Jurkat, Clone E6-1 (cell line): Measurements from ENCODE around the gene SBSN. TPM values are rescaled to one million over a fixed set of nuclear protein-coding genes. Genes with fewer than 3 reads are reported as not detected.

Experiments
- DNase-seq: peaks from one replicate; pipeline ENCODE4 v3.0.0-alpha.2; 2011; ENCODE audit warnings: low read depth, low spot score
- H3K4me3 ChIP-seq: 2 replicates; pipeline ENCODE4 v1.5.1; 2011; ENCODE audit warnings: mild to moderate bottlenecking, low read length, control low read depth, moderate library complexity
- polyA plus RNA-seq: library from polyadenylated mRNA; unstranded; fragments of >200 nt; gene quantifications from one replicate; pipeline ENCODE4 v1.2.1, GENCODE V29; 2012; ENCODE audit warnings: missing spikeins; ENCODE audit not compliant: insufficient read length, insufficient read depth

SBSN gene
- polyA plus RNA-seq = not detected

- H3K4me3 ChIP-seq = no peak within 1 kb of the TSS
- DNase-seq = no peak
These were observed at the start of gene SBSN for GRCh38 chr19:35528218-35529038. SBSN (minus strand) TSS chr19:35528311; CDS start chr19:35528281, 30 bp downstream.

- no peak overlapping the region for H3K4me3 ChIP-seq
- DNase-seq = no peak
These were observed 43.4 kb upstream of the SBSN start for GRCh38 chr19:35571406-35571965.

GRCh38 chr19:35569281-35569781 is 41.2 kb upstream of the SBSN start:
- no peak overlapping the region for H3K4me3 ChIP-seq
- DNase-seq = no peak

- H3K4me3 ChIP-seq = no peak overlapping the region
- DNase-seq = no peak
These were observed 38.6 kb upstream of the SBSN start for GRCh38 chr19:35566738-35567137.

- no peak for DNase-seq
- no peak overlapping the region for H3K4me3 ChIP-seq
These were observed 37.1 kb upstream of the SBSN start for GRCh38 chr19:35565016-35565856.

GRCh38 chr19:35563207-35563829 is 35.2 kb upstream of the SBSN start, which contains the start of gene ATP4A:
ATP4A (minus strand) TSS chr19:35563658; CDS start chr19:35563629, 29 bp downstream.
- DNase-seq = no peak

GRCh38 chr19:35562776-35563175 is 34.7 kb upstream of the SBSN start:
- DNase-seq = no peak
- no peak overlapping the region for H3K4me3 ChIP-seq

More at GRCh38 chr19:35563207-35563829, 35.2 kb upstream of the SBSN start, which contains the start of gene ATP4A:
- no peak within 1 kb of the TSS for H3K4me3 ChIP-seq

GRCh38 chr19:35562336-35562735 is 34.2 kb upstream of the SBSN start:
- DNase-seq = no peak
- no peak overlapping the region for H3K4me3 ChIP-seq

GRCh38 chr19:35561436-35561835 is 33.3 kb upstream of the SBSN start:
- no peak overlapping the region for H3K4me3 ChIP-seq
- DNase-seq = no peak

GRCh38 chr19:35560677-35561076 is 32.6 kb upstream of the SBSN start:
- H3K4me3 ChIP-seq = no peak overlapping the region
- DNase-seq = no peak

GRCh38 chr19:35560271-35560670 is 32.2 kb upstream of the SBSN start:
- H3K4me3 ChIP-seq = no peak overlapping the region

GRCh38 chr19:35559781-35560180 is 31.7 kb upstream of the SBSN start:
- H3K4me3 ChIP-seq = no peak overlapping the region
- no peak for DNase-seq

More at GRCh38 chr19:35560271-35560670, 32.2 kb upstream of the SBSN start:
- DNase-seq = no peak

GRCh38 chr19:35559281-35559659 is 31.2 kb upstream of the SBSN start:
- no peak for DNase-seq
- H3K4me3 ChIP-seq = no peak overlapping the region

GRCh38 chr19:35558400-35559280 is 30.5 kb upstream of the SBSN start:
- H3K4me3 ChIP-seq = no peak overlapping the region
- DNase-seq = no peak

GRCh38 chr19:35557539-35558399 is 29.7 kb upstream of the SBSN start:
- DNase-seq = no peak
- H3K4me3 ChIP-seq = no peak overlapping the region

GRCh38 chr19:35556846-35557538 is 28.9 kb upstream of the SBSN start:
- no peak overlapping the region for H3K4me3 ChIP-seq

More at GRCh38 chr19:35556846-35557538, 28.9 kb upstream of the SBSN start:
- DNase-seq = no peak
